Measurements from ENCODE around the gene HS3ST3A1. TPM values are rescaled to one million over a fixed set of nuclear protein-coding genes. Genes with fewer than 3 reads are reported as not detected.
"Not testable (repeated sequence)": the region's sequence is repeated elsewhere in the genome, so short reads cannot be mapped to it uniquely, and the experiment has no call there.

Gene HS3ST3A1
- total RNA-seq, 1 donor from 2014 or later = not detected

DNA sequence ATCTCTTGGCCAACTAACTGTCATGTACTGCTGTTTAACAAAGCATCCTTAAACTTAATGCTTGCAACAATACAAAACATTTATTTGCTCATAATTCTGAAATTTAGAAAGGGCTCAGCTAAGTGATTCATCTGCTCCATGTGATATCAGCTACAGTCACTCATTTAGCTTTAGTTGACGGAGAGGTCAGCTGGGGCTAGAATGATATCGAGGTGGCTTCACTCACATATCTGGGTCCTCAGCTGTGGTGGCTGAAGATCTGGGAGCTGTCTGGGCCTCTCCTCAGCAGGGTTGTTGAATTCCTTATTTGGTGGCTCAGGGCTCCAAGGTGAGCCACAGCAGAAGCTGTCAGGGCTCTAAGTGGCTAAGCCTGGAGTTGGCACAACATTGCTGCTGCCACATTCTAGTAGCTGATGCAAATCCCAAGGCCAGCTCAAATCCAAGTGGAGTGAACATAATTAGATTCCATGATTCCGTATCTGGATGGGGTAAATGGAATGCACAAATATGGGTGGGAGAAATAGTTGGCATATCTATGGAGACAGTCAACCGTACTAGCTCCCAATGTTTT is 62.8 kb downstream of the HS3ST3A1 start:
- DNase-seq (ENCODE audit: low spot score) = no peak

DNA sequence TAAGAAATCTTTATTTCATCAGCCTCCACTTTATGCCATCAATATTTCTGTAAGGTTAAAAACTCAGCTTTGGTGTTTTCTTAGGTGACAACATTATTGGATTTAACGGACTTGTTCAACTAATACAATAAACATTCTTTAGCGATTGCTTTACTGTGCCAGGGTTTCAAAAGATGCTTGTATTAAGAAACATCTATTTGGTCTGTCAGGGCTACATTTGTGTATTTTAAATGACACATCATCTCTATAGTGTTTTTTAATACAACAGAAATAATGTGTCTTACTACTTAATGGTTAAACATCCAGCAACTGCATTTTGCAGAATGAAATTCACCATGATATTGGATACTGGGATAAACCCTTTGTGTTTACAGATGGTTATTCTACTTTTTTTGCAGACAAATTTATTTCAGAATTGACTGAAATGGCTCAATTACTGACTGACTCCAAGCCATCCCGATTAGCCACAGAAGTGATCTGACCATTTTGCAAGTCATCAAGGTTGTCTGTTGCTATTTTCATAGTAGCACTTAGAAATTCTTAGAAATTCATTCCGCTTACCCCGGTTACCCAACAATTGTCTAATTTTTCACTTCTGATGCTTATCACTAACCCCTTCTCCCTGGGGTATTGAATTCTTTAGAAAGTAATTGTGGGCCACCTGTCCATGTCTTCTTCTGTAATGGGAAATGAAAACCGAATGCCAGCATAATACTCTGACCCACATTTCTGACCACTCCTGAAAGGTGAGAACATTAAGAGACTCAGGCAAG is 63.7 kb downstream of the HS3ST3A1 start:
- DNase-seq (ENCODE audit: low spot score) = no peak

GRCh38 chr17:13537167-13537731 is 64.5 kb downstream of the HS3ST3A1 start:
- no peak for DNase-seq (ENCODE audit: low spot score)

DNA sequence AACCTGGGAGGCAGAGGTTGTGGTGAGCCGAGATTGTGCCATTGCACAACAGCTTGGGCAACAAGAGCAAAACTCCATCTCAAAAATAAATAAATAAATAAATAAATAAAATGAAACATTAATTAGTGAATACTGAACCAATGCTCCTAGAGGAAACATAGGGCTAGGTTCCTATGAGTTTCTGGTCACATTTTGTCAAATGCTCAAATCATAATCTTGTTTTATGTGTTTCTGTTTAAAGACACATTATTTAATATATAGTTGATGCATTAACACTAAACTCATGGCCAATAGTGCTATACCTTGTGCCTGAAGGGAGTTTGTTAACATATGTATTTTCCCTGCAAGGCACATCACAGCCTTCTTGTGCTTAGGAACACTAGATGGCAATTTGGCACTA is 66.8 kb downstream of the HS3ST3A1 start:
- DNase-seq (ENCODE audit: low spot score) = no peak

DNA sequence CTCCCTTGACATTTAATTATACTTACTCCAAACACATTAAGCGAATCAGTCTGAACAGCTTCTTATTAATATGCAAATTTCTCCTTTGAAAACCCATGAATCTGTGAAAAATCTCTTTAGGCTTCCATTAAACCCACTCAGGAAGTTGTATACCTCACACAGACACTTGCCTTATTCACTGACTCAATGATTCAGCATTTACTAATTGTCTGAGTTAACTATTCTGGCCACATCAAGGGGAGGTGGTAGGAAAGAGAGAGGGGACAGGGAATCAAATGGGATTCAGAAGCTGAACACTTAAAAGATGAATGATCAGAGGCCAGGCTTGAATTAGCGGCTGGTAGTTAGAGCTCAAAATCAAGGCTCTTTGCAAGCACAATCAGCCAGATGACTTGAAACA is 70.0 kb downstream of the HS3ST3A1 start:
- DNase-seq (ENCODE audit: low spot score) = no peak

DNA sequence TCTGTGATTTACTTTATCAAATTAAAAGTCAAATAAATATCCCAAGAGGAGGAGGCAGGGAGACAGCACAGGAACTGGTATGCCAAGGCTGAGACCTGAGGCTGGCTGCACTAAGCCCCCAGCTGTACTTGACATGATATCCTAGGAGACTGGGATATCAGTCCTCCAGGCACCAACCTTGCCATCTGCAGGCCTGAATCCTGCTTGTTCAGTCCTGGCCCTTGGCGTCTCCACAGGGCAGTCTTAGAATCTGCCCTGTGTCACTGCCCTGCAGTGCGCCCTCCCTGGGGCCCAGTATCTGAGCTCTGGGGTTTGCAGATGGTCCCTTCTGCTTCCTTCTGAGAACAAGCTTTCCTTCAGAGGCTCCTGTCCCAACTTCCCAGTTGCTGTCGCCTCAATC is 75.9 kb downstream of the HS3ST3A1 start:
- no peak for DNase-seq (ENCODE audit: low spot score)

DNA sequence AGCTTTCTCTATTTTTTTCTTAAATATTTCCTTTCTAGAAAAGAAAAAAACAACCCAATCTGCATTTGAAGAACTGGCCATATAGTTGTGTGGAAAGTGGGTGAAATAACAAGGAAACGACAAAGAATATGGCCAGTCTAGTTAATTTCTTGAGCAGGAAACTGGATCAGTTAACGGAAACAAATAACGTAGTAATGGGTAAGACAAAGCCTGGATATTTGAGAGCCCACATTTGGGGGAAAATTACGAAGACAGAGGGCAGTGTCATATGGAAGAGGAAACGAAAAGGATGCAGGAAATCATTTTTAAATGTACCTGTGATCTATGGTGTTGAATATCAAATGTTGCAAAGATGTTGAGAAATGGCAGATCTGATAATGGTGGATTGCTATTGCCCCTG is 78.6 kb downstream of the HS3ST3A1 start:
- DNase-seq (ENCODE audit: low spot score) = no peak

- no peak for DNase-seq (ENCODE audit: low spot score)
Measured at GRCh38 chr17:13522749-13523148, 79.0 kb downstream of the HS3ST3A1 start.

DNA sequence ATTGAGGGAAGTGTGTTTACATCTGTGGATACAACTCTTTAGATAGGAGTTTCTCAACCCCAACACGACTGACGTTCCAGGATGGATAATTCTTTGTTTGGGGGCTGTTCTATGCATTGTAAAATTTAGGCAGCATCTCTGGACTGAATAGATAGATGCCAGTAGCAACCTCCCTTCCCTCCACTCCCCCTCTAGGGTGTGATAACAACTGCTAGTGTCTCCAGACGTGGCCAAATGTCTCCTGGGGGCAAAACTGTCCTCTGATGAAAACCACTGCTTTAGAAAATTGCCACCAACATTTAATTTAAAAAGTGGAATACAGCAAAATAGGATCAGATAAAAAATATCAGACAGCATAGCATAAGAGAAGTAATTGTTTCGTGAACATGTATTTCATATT is 79.9 kb downstream of the HS3ST3A1 start:
- DNase-seq (ENCODE audit: low spot score) = no peak

DNA sequence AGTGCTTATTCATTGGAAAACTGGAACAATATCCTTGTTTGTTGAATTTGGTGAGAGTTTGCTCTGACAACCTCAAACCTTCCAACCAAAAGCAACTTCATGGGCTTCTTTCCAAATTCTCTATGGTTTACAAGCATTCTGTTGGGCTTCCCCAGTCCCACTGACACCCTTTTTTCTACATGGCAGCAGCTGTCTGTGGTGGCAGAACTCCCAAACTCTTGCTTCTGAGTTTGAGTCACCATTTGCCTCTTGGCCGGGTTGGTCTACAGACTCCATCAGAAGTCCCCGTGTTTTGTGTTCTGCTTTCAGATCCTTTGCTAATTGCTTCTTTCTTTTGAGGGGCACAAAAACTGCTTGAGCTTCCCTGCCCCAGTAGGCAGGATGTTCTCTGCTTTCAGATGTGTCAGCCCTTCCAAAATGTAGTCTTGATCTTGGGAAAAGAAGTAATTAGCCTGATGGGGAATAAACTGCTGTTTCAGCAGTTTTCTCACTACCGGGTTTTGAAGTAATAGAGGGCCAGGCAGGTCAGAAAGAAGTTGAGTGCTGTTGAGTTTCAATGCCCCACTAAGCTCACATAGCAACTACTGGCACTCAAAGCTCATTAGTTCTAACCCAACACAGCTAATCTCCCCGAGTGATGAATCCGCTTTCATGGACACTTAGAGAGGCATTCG is 80.7 kb downstream of the HS3ST3A1 start:
- DNase-seq (ENCODE audit: low spot score) = no peak

GRCh38 chr17:13518261-13519000 is 83.3 kb downstream of the HS3ST3A1 start:
- no peak for DNase-seq (ENCODE audit: low spot score)

DNA sequence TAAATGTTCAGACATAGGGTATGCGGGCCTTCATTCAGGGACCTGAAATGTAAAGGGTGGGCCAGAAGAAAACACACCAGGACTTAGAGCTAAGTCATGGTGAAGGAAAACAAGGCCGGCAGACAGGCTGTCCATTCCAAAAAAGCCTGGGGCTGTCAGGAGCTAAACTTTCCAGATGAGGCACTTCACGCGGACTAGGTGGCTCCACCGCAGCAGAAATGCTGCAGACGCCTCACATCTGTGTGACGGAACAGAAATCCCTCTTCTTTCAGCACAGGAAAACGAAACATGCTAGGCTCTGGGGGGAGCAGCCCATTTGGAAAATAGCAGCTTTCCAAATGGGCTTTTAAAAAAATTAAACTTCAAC is 88.7 kb downstream of the HS3ST3A1 start:
- no peak for DNase-seq (ENCODE audit: low spot score)

DNA sequence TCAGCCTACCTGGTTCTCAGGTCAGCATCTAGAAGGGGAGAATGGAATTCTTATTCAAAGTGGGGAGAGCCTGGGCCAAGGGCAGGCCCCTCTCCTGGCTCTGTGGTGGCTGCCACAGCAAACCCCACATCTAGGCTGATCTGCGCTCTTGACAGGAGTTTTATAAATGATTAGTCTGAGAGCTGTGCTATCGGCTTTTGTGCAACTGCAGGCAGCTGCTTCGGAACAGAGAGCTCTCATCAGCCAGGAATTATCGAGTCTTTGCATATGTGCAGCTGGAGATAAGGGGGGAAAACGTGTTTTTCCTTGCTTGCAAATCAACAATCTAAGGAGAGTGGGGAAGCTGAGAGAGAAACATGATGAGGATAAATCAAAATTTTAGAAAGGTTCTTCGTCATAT is 91.7 kb downstream of the HS3ST3A1 start:
- DNase-seq (ENCODE audit: low spot score) = no peak

DNA sequence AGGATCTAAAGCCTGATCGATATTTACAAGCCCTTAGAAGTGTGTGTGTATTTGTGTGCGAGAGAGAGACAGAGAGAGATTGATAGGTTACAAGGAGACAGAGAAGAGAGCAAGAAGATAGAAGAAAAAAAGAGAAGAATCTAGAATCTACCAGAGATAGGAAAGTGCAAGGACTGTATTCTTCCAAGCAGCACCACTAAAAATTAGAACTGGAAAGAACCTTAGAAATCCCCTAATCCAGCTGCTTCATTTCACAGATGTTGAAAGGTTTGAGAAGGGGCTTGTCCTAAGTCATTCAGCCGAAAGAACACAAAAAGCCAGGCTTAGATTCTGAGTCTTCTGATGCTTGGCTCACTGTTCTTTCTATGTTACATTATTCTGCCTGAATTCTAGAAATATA is 92.2 kb downstream of the HS3ST3A1 start:
- DNase-seq (ENCODE audit: low spot score) = no peak

- DNase-seq (ENCODE audit: low spot score) = no peak
Measured at GRCh38 chr17:13508896-13509295, 92.8 kb downstream of the HS3ST3A1 start.

DNA sequence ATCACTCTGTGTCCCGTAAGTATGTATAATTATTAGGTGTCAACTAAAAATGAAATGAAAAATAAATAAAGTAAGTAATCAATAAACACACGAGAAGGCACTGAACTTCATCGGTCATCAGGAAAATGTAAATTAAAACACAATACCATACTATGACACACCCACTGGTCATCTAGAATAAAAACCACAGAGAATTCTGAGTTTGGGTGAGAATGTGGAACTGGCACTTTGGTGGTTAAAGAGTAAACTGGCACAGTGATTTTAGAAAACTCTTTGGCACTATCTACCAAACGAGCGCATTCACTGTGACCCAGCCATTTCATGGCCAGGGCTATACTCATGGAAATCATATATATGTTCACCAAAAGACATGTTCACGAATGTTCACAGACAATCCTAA is 98.2 kb downstream of the HS3ST3A1 start:
- DNase-seq (ENCODE audit: low spot score) = no peak

GRCh38 chr17:13502263-13502662 is 99.5 kb downstream of the HS3ST3A1 start:
- no peak for DNase-seq (ENCODE audit: low spot score)

DNA sequence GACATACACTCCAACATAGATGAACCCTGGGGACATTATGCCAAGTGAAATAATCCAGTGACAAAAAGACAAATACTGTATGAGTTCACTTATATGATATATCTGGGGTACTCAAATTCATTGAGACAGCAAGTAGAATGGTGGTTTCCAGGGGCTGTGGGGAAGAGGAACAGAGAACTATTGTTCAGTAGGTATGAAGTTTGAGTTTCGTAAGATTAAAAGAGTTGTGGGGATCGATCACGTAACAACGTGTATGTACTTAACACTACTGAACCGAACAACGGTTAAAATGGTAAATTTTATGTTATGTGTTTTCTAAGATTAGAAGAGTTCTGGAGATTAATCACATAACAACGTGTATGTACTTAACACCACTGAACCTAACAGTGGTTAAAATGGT is 100.8 kb downstream of the HS3ST3A1 start:
- DNase-seq (ENCODE audit: low spot score) = no peak

- no peak for DNase-seq (ENCODE audit: low spot score)
Measured at GRCh38 chr17:13498184-13498583, 103.5 kb downstream of the HS3ST3A1 start.

DNA sequence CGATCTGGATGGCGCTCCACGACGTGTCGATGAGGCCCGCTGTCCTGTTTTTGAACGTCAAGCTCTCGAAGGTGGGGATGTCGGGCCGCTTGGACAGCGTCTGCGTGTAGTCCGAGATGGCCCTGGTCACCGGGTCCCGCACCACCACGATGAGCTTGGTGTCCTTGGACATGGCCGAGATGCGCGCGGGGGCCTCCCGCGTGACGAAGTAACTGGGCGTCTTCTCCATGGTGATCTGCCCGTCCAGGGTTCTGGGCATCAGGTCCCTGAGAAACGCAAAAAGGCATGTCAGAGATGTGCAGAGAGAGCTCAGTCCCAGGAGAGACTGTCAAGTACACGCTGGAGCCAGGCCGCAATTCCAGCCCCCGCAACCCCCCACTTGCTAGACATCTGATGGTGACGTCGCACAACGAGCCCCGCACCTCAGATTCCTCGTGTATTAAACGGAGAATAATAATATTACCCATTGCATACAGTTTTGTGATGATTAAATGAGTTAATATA is 105.1 kb downstream of the HS3ST3A1 start:
- not testable (repeated sequence) for DNase-seq (ENCODE audit: low spot score)

- no peak for DNase-seq (ENCODE audit: low spot score)
Measured at GRCh38 chr17:13495423-13495822, 106.3 kb downstream of the HS3ST3A1 start.

DNA sequence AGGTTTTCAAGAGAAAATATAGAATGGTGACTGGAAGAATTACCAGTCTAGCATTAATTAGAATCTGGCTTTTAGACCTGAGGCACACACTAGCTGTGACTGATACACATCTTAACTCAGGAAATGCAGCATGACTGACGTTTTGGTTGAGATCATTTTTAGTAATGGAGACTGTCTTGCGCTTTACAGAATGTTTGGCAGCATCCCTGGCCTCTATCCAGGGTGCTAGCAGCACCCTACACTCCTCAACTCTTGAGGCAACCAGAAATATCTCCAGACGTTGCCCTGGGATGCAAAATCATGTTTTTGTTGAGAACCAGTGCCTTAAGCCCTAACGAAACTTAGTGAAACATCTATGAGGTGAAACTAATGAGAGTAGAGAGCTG is 109.0 kb downstream of the HS3ST3A1 start:
- no peak for DNase-seq (ENCODE audit: low spot score)

Data from ureter (tissue), 1 donor.